Ureter (tissue), 1 donor: ENCODE results near the gene RAMACL. TPM values are rescaled to one million over a fixed set of nuclear protein-coding genes. Genes with fewer than 3 reads are reported as not detected.

Experiments
- DNase-seq: peaks from one replicate; pipeline ENCODE4 v3.0.0-alpha.2; 2020; ENCODE audit warnings: low spot score
- total RNA-seq: library from RNA; stranded (reverse); gene quantifications from one replicate; pipeline ENCODE4 v1.2.4, GENCODE V29; 2023
- donor health status: DM: yes; HTN: yes; CAD: no.

The RAMACL gene
- 7.8 TPM for total RNA-seq

DNA sequence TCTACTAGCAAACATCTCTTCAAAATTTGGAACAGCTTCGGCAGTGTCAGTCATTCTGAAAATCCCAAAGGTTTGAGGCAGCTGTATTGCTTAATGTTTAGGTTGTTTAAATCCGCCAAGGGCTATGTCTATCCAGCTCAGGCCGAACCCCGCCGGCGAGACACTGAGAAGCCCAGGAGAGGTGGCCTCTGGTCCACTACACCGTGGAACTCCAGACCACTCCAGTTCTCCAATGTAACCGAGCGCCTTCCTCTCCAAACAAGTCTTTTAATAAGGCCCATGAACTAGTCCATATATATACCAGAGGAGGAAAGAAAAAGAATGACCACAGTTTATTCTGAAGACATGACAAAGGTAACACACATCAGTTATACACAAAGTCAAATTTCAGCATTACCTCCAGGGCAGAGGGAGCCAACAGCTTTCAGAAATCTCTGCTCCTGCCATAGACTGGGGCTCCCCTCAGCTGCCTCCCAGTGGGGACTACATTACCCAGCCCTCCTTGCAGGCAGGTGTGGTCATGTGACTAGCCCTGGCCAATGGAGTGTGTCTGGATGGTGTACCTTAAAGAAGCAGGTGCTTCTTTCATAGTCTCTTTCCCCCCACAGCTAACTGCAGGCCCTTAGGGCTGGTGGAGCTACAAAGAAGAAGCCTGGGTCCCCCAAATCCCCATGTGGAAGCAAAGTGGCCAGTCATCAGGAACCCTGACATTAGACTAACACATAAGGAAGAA lies at the start of gene RAMACL:
Gene RAMACL, minus strand, starts transcription at position 255 of the 733 bp plus-strand sequence. Its CDS starts 201 bp downstream, at position 54.
- no peak for DNase-seq

DNA sequence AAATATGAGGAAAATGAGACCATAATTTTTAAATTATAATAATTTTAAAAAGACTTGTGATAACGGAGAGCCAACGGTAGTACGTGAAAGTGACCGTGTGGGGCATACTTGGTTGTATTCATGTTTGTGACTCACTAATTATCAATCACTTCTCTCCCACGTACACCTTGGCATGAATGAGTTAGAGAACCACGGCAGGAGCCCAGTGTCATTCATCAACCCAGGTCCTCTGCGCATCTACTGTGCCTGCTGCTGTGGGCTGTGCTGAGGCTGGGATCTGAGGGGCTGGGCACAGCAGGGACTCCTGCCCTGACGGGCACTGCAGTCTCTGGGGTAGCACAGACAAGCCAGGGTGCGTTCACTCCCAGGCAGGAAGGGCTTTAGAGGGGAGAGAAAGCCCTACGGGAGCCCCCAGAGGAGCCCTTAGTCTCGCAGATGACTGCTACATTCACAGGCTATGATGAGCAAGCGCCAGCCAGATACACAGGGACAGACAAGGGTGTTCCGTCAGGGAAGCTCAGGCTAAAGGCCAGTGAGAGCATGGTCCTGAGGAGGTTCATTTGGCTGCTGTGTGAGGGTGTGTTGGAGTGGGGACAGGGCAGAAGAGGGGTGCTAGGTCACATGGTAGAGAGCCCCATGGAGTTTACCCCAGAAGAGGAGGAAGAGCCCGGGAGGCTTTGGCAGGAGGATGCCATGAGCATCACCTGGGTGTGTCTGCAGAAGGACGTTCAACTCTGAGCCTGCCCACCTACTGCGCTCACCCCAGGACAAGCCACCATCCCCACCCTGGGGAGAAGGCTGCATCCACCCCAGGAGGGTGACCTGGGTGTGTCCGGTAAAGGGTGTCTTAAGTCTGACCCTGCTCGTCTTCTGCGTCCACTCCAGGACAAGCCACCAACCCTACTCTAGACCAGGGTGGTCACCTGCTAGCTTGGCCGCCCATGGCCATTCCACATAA lies 48.8 kb upstream of the RAMACL start:
- DNase-seq: no peak

DNA sequence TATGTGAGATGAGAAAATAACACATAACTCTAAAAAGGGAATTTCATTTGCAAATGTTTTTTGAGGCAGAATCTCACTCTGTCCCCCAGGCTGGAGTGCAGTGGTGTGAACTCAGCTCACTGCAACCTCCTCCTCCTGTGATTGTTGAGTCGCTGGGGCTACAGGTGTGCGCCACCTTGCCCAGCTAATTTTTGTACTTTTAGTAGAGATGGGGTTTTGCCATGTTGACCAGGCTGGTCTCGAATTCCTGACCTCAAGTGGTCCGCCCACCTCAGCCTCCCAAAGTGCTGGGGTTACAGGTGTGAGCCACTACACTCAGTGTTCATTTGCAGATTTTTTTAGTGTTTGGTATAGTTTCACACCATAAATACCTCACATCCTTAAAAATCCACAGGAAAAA lies 48.1 kb upstream of the RAMACL start:
- peak; percentile 18 for DNase-seq

DNA sequence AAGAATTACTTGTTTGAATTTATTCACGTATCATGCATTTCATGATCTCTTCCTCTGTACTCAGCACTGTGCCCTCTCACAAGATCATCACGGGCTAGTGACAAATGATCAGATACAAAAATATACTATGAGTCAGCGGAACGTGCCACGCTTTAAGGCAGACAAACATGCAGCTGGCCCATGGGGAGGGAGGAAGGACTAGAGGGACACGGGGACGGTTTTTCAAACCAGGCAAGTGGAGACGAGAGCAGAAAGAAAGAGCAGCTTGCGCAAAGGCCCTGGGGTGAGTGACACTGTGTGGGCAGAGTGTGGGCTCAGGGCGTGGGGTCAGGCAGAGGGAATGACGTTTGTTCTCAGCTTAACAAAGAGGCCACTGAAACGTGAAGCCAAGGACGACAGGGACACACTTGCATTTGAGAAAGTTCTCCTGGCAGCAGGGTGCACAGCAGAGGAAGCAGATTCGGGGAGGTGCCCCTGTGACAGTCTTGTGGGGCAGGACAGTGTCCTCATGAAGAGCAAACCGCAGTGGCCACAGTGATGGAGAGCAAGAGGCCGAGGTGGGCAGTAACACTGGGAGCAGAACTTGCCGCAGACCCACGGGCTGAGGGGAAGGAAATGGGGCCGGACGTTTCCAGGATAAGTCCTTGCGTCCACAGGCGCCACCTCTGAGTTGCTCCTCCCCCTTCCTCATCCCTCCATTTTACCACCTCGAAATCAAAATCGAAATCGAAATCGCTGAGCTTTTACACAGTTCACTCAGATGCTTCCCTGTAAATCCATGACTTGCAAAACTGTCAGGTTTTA lies 47.5 kb upstream of the RAMACL start:
- DNase-seq: no peak

DNA sequence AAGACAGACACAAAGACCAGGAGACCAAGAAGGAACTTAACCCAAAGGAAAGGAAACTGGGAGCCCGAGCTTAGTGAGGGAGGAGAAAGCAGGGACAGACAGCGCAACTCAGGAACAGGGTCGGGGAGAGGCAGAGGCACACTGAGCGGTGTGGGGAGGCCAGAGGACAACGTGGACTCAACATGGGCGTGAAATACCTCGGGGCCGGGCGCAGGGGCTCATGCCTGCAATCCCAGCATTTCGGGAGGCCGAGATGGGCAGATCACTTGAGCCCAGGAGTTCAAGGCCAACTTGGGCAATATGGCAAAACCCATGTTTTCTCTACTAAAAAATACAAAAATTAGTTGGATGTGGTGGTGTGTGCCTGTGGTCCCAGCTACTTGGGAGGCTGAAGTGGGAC lies 46.3 kb upstream of the RAMACL start:
- DNase-seq: peak; percentile 39

DNA sequence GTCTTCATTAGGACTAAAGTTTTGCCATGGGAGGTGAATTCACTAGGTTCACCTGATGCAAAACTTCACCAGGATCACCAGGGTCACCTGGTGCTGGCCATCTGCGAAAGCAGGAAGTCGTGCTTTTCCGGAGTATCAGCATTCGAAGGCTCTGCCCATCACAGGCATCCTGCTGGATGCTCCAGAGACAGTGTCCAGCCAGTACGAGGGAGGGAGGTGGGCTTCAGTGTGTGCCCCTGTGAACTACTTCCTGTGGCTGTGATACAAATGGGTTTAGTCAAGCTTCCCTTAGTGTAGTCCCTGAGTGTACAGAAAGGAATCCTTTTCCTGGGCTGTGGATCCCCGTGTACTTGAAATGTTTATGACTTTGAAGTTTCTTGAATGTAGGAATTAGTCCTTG lies 44.0 kb upstream of the RAMACL start:
- DNase-seq: no peak

DNA sequence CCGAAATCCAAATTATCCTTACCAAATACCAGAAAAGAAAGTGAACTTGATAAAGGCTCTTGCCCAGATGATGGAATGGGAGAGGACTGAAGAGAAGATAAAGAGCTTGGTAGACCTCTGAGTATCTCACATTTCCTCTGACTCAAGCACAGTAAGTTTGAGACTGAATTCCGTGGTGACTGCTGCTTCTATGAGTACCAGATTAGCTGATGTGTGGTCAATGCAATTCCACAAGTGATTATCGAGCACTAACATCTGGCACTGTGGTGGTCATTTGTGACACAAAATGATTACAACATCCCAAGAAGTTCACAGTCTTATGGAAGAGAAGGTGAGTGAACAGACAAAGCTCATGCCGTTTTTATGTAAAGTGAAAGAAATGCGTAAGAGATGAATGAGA lies 43.1 kb upstream of the RAMACL start:
- no peak for DNase-seq

DNA sequence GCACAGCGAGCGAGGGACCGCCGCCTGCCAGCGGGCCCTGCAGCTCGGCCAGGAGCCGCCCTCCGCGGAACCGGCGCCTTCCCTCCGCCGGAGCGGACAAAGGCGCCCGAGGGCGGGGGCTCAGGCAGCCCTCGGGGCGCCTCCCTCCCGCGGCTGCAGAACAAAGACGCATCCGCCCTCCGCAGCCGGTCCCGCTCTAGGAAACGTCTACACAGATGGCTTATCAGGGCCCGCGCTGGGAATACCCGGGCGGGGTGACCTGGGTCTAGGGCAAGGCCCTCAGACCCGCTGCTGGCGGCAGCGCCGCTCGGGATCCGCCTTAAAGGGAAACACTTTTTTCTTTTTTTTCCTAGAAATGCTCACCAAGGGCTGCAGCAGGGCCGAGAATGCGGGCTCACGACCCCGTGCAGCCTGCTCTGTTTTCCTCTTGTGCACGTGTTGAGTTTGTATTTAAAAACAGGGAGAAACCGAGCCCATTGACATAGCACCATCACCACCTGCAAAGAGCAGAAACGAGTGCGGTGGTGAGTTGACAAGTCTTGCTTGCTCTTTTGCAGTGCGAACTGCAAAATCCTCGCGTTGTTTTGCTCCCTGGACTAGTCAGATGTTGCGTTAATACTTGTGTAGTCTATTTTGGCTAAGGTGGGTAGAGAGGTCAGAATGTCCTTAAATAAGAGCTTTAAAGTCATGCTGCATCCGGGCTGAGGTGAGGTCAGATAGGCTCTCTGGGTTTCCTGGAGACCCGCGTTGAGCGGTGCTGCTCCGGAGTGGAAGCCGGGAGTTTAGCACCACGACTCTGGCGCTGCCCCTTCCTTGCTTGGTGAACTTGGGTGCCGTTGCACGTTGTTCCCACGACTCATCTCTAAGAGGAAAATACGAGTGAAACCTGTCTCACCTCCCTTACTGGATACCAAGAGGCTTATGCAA lies 41.7 kb upstream of the RAMACL start:
- DNase-seq: peak; percentile 56

DNA sequence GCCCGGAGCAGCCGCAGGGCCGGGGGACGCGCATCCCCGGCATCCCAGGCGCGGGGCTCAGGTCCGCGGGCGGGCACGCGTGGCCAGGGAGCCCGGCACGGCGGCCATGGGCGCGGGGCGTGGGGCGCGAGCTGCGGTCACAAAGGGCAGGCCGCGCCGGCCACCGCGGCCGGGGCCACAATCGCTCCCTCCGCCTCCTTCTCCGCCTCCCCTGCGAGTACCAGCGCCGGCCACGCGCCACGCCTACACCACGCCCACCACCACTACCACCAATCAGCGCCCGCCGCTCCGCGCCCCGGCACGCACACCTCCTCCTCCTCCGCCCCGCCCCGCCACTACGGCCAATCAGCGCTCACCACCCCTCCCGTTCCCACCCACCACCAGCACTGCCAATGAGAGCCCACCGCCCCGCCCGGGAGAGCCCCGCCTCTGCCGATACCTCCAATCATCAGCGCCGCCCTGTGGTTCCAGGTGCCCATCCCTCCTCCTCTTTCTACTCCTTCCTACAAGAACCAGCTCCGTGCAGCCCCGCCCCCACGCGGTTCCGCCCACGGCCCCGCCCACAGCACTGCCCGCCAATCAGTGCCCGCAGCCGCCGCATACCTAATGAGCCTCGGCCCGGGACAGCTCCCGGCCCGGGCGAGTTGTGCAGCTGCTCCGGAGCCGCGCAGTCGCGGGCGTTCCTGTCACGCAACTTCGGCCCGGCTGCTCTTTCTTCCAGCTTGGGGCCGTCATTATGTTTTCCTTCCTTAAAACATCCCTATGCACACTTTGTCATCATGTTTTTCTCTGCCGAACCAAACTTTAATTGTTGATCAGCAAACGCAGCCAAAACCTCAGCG lies 40.8 kb upstream of the RAMACL start, which contains the start of gene RPS6KA2:
Gene RPS6KA2, minus strand, starts transcription at position 219 of the 842 bp plus-strand sequence. CDS start 232 bp downstream, outside the sequence.
- peak; percentile 100 for DNase-seq

DNA sequence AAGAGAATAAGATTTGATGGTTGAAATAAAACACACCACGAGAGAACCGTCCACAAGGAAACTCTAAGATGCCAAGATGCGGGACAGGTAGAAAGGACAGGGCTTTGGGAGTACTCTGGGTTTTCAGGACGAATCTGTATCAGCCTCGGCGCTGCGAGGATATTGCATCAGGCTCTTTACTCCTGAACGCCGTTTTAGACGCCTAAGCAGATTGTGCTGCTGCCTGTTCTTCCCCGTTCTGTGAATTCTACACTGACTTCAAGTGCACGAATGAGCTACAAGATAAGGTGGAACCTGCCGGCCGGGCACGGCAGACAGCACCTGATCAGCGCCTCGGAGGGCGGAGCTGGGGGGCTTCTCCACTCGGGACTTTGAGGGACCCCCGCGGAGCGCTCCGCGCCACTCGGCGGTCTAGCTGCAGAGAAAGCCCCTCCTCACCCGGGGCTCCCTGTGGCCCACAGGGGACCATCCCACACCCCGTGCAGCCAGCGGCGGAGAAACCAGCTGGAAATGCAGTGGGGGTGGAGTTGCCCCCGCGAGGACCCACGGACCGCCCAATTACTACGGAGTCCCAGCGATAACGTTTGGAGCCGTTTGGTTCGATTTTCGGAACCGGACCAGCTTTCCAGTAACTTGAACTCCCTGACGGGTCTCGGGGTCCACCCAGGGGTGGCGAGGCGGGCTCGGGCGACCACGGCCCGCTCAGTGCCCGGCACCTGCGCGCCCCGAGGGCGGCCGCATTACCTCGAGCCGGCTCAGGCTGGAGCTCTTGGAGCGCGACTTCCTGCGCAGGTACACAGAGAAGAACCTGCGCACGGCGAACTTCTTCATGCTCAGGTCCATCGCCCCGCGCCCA lies 39.9 kb upstream of the RAMACL start:
- DNase-seq: peak; percentile 53

DNA sequence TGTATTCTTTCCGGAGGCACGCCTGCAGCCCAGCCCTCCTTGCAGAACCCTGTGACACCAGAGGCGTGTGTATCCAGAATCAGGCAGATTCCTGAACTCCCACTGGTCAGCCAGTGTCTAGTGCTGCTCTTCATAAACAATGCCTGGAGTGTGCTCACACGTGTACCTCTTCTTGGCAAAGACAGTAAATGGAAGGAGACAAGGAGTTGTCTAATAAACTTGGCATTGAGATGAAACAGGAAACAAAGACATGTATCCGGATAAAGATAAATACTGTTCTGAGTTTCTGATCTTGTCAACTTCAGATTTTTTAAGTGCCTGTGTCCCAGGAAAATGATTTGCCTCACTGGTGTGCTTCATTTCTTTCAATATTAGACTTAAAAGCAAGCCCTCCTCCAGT lies 38.9 kb upstream of the RAMACL start:
- DNase-seq: no peak

DNA sequence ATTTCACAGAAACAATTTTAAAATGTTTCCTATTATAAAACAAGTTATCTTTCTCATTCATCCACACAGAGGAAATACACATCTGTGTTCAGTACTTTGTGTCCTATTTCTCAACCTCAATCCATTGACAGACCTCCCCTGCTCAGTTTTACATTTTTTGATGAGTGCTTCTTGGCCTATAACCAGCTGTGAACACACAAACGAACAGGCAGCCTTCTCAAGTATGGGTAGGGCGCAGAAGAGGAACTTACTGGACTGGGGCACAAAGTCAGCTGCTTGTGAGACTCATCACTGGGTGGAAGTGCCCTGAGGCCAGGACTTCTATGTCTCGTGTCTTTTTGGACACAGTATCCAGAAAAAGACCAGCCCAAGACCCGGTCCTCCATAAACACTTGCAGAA lies 37.8 kb upstream of the RAMACL start:
- no peak for DNase-seq

DNA sequence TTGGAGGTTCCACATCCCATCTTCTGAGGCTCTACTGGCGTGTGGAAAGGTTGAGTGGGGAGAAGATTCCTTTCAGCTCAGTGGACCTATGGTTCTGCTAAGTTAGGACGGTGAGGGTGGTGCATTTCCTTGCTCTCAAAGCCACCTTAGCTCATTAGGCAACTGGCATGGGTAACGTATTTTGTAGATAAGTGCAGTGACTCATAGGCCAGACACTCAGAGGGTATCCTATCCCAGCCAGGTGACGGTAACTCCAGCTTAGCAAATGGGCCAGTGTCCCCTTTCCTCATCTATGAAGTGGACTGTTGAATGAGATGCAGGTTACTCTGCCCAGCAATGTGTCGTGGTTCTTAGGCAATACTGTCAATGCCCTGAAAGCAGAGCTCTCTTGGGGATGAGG lies 36.8 kb upstream of the RAMACL start:
- no peak for DNase-seq

DNA sequence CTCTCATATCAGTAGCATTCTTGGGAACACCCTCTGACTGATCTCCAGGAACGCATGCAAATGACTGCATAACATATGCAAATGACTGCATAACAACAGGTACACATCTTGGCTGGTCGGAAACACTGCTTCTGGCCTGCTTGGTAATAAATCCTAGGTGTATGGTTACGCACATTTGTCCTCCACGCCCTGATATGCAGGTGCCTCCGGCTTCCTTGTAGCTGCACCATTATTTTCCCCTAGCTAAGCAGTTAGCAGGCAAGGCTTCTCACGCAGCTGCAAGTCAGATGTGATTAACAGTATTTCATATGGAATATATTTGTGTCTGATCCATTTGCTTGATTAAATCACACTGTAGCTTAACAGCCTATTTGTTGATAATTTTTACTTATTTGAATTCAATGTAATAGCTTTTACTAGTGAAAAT lies 34.6 kb upstream of the RAMACL start:
- no peak for DNase-seq

DNA sequence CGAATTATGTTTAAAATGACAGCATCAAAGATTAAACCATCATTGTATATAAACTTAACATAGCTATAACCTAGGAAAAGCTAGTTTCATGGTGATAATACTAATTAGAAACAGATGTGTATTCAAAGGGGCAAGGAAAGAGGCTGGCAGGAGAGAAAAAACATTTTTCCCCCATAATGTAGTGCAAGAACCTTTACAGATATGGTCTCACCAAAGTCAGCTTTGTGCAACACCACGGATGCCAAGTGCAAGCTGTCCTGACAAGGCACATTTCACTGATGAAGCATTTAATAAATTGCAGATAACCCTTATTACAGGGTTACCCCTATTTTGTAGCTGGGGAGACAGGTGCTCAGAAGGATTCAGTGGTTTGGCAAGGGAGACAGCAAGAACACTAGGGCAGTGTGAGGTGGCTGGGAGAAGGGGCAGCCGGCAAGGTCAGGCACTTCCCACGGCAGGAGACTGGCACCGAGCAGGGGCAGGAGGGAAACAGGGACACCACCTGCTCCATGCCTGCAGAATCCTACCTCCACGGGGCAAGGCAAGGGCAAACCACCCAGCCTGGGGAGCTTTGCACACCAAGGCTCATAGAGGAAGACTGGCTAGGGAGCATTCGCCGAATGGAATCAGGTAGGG lies 34.1 kb upstream of the RAMACL start:
- no peak for DNase-seq

DNA sequence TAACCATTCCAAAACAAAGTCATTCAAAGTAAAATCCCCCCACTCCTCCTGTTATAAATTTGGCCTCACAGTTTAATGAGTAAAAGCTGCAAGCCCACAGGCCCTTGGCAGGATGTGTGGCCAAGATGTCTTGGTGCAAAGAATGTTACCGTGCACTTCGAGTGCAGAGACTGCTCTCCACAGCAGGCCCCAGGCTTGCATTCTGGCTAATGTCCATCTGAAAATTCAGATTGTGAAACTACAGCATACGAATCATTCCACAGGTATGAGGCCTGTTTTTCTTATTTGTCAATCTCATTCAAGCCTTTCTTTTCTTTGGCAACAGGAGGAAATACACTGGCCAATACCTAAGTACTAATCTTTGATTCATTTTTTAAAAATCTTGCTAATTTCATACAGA lies 33.4 kb upstream of the RAMACL start:
- peak; percentile 64 for DNase-seq

DNA sequence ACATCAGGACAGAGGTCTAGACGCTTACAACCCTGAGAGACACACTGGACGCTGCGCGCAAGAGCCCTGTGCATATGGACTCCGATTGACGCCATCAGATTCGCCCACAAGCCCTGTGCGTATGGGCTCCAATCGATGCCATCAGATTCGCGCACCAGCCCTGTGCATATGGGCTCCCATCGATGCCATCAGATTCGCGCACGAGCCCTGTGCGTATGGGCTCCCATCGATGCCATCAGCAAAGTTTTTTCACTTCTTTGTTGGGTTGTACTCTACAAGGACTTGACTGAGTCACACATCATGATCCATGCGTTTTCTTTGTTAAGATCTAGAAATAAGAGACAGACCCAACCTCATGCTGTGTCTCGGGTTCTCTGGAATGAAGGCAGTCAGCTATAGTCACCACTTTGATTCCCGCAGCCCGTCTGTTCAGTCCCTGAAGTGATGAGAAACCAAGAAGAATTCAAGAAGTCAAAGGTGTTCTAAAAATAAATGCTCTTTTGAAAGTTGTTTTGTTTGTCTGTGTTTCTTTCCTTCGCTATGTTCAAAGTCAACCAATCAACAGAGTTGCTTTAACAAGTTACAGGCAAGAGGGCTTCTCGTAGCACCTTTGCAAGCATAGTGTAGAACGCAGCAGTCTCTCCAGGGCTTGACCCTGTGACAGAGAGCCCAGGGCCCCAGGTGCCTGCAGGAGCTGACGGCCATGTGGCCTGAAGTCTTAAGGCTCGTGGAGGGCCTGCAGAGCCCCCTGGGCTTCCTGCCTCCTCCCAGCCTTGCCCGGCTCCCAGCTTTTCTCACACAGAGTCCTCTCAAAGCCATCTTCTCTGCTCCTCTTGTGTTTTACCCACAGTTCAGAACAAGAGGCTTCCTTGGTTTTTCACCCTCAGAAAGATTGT lies 32.6 kb upstream of the RAMACL start:
- peak; percentile 19 for DNase-seq
